Activated T-cell treated with anti-CD3 and anti-CD28 coated beads for 24 hours (primary cell): ENCODE measurements around the gene COL10A1.
A peak's percentile ranks its signal among the peaks of the same experiment; 100 is the strongest.
"Not testable (repeated sequence)": the region's sequence is repeated elsewhere in the genome, so short reads cannot be mapped to it uniquely, and the experiment has no call there.

Experiments used
- DNase-seq: peaks from one replicate; pipeline ENCODE4 v3.0.0-alpha.2; 2020; ENCODE audit warnings: low read depth

The COL10A1 gene

GRCh38 chr6:116120430-116120829 lies 5.5 kb downstream of the COL10A1 start:
- no peak for DNase-seq

DNA sequence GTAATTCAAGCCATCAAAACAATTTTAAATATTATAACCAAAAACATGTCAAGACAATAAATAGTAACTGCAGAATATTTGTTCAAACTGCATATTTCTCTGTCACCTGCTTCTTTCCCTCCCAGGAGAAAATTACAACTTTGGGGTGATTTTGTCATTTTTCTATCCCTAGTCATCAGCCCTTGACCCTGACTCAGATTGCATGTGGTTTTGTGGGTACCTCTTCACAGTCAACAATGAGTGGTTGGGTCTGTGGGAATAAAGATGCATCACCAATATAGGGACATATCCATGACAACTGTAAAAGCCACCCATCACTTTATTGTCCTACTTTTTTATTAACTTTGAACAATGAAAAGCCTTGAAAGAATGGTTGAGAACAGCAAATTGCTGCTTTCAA lies 7.3 kb downstream of the COL10A1 start:
- no peak for DNase-seq

DNA sequence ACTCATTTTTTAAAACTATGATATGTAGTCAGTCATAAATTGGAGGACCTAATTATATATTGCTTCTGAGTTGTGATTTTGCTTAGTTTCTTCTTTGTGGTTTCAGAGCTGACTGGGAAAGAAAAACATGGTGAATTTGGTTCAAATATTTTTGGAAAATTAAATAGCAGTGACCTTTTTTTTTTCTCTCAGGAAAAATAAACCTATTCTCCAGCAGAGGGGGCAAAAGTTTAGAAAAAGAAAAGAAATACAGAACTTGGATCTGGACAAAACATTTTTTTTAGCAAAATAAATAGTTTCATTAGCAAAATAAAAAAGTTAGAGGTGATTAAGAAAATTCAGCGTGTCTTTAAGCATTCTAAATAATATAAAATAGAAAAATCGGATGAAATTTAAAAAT lies 10.2 kb downstream of the COL10A1 start:
- no peak for DNase-seq

- no peak for DNase-seq
These were observed 12.5 kb downstream of the COL10A1 start for GRCh38 chr6:116113386-116113785.

DNA sequence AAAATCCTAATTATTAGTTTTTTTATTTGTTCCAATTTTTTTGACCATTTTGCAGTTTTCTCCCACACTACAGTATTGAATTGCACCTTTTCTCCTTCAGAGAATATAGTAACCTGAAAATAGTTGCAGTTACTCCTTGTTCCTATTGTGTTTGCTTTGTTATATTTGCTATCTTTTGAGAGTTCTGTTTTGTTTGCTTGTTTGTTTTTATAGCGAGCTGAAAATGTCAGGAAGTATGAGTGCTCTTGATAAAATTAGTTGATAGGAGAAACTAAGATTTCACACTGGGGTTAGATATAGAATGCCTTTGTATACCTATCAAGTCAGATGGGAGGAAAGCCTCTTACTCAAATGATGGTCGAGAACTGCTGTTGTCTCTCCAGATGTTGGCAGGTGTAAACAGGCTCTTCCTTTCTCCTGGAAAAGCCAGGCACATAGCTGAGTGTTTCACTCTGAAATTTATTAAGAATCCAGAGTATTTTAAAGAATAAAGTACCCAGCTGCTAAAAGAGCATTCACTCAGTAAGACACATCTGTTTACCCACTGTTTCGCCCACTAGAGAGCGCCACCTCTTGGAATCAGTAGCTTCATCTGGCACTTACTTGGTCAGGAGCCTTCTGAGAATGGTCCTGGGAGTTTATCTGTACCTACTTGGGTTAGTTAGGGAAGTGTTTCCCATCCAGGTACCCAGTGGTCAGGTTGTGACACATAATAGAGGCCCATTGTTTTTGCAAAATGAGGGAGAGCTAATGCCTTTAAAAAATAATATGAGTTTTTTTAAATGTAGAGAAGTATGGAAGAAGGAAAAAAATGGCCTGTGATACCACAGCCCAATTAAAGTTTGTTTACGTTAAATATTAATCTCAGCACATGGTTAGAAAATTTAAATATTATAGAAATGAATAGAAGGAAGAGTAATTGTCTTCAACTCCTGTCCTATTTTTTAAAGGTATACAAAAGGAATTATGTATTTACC lies 14.1 kb downstream of the COL10A1 start:
- no peak for DNase-seq

DNA sequence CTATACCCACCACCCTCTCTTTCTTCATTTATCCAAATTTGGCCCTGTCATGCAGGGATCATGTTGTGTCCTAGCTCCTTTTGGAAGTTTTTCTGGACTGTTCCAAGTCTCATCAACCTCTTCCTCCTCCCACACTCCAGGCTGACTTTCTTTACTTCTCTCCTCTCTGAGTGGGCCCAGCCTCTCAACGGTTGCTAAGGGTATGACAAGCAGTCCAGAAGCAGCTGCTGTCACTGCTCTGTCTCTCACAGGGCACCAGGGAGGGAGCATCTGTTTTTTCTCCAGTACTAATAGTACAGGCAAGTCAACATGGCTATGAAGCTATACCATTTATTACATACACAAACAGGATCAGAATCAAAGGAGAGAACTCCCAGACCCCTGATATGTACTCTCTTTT lies 17.1 kb downstream of the COL10A1 start:
- DNase-seq = no peak

- no peak for DNase-seq
These were observed 19.8 kb downstream of the COL10A1 start for GRCh38 chr6:116106146-116106545.

- no peak for DNase-seq
These were observed 20.7 kb downstream of the COL10A1 start for GRCh38 chr6:116105247-116105646.

- no peak for DNase-seq
These were observed 21.3 kb downstream of the COL10A1 start for GRCh38 chr6:116104636-116105035.

DNA sequence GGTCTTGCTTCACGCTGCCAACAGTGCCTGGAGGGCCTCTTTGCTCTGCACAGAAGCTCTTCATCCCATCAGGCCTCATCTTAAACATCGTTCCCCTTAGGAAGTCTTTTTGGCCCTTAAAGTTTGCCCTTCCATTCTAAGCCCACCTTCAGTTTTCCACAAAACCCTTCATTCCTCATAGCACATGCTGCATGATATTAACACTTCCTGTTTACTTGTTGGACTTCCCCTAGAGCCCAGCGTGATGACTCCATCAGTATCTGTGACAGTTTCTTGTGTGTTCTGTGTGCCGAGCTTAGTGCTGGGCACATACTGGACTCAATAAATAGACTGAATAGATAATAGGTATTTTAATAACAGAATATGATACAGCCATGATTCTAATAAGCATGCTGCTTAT lies 23.1 kb downstream of the COL10A1 start:
- DNase-seq = no peak

DNA sequence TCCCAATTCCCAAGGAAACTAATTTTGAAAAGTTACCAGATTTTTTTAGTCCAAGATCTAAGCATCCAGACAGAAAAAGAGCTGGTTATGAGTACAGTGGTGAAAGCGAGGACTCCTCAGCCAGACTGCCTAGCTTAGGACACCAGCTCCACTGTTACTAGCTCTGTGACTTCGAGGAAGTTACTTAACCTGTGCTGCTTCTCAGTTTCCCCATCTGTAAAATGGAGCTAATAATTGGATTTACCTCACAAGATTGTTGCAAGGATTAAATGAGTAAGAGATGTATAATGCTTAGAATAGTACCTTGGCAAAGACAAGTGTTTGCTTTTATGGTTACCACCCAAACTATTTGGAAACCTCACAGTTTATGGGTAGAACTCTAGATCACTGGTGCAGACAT lies 24.1 kb downstream of the COL10A1 start:
- no peak for DNase-seq

DNA sequence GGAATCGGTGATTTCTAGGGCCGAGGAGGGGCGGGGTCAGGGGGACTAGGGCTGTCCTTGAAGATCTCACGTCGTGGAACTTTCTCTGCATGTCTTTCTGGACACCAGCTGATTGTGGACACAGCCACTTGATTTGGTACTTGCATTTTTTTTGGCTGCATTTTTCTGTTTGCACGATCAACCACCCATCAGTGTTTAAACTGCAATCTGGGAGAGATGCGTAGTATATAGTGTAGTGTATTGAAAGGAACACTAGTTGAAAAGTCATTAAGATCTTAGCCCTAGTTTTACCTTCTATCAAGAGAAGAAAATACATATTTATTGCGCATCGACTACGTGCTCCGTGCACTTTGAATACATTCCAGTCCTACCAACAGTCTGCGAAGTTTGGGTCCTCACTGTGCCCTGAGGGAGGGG lies 24.6 kb downstream of the COL10A1 start:
- DNase-seq = no peak

DNA sequence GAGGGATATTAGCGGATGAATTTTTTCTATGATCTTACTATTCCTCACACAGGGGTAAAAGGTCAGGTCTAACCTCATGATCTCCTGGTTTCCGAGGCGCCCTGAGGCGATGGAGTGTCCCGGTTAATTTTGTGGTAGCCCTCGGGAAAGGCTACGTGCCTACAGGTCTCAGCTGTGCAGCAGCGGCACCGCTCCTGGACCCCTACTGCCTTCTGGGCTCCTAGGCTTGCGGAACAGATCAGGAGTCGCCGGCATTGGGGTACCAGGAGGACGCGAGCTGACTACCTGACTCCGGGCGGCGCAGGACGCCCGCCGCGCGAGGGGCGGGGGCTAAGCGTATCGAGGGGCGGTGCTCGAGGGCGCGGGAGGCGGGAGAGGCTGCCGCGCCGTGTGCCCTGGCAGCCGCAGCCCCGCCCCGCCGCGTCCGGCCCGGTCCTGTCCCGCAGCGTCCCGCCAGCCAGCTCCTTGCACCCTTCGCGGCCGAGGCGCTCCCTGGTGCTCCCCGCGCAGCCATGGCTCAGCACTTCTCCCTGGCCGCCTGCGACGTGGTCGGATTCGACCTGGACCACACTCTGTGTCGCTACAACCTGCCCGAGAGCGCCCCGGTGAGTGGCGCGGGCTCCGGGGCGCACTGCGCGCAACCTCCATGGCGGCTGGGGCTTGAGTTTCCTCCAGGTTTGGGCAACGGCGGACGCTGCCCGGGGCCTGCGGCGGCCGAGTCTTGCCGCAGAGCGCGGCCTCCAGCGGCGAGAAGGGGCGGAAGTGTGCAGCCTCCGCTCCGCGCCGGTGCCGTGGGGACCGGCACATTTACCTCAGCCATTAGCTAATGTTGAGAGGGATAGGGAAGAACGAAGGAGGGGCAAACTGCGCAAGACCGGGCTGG lies 25.3 kb downstream of the COL10A1 start, which contains the start of gene NT5DC1:
TSS of gene NT5DC1 (plus strand) at position 435 of the 883 bp plus-strand sequence. CDS start at position 513, 78 bp downstream.
- peak; percentile 81 for DNase-seq

GRCh38 chr6:116099036-116099435 lies 26.9 kb downstream of the COL10A1 start:
- DNase-seq = no peak

- DNase-seq = no peak
These were observed 28.7 kb downstream of the COL10A1 start for GRCh38 chr6:116096979-116097816.

DNA sequence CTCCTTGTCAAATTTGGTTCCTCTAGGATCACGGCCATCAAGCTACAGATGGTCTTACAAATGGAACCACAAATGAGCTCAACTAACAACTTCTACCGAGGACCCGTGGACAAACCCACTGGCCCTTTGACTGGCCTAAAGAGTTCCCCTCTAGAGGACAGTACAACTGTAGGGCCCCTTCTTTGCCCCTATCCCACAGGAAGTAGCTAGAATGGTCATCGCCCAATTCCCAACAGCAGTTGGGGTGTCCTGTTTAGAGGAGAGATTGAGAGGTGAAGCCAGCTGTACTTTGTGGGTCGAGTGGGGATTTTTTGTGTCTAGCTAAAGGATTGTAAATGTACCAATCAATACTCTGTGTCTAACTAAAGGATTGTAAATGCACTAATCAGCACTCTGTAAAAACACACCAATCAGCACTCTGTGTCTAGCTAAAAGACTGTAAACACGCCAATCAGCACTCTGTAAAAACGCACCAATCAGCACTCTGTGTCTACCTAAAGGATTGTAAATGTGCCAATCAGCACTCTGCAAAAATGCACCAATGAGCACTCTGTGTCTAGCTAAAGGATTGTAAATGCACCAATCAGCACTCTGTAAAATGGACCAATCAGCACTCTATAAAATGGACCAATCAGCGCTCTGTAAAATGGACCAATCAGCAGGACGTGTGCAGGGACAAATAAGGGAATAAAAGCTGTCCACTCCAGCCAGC lies 29.7 kb downstream of the COL10A1 start:
- DNase-seq = not testable (repeated sequence)

DNA sequence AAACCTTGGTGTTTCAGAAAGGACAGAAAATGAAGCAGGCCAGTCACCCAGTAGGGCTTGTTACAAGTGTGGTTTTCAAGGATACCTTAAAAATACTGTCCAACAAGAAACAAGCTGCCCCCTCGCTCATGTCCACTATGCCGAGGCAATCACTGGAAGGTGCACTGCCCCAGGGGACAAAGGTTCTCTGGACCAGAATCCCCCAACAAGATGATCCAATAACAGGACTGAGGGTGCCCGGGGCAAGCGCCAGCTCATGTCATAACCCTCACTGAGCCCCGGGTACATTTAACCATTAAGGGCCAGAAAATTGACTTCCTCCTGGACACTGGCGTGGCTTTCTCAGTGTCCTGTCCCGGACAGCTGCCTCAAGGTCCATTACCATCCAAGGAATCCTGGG lies 31.9 kb downstream of the COL10A1 start:
- DNase-seq = no peak

DNA sequence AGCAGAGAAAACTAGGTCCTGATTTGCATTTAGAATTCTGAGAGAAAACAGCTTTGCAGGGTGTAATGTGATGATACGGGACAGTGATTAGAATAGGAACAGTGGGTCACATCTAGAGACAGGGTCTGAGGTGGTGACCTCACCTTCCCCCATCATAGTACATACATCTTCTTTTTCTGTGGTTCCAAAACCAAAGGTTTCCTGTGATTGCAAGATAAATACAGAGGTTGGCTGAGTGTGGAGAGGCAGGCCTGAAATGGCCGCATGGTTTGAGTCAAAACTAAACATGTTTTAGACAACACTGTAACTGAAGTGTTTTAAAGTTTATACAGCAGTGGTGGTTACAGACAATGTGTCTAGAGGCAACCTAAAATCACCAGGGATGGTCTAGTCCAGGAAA lies 35.7 kb downstream of the COL10A1 start:
- DNase-seq = no peak

DNA sequence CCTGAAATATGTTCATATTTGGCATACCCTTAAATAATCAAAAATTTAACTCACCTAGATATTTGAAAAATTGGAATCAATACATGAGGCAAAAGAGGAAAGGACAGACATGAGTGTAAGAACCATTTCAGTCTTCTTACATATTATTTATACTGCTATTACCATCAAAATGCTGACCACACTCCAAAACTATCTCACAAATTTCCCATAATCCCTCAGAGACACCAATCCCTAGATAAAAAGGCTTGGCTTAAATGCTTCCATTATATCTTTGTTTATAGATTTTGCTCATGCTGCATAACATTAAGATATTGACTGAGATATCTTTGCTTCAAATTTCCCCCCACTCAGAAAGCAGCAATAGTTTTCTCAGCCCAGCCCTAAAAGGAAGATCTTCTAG lies 37.0 kb downstream of the COL10A1 start:
- DNase-seq = no peak

- no peak for DNase-seq
These were observed 38.4 kb downstream of the COL10A1 start for GRCh38 chr6:116087437-116088027.

DNA sequence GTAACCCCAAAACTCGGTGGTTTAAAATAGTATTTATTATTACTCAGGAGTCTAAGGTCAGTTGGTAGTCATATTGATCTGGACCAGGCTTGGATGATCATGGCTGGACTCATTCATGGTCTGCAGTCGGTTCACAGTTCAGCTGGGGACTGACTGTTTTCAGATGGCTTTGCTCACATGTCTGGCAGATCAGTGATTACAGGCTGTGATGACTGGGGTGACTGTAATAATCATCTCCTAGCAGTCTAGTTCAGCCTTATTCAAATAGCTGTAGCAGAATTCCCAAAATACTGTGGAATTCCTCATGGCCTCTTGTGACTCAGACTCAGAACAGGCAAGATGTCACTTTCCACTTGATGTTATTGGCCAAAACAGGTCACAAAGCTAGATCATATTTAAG lies 41.6 kb downstream of the COL10A1 start:
- no peak for DNase-seq
